ENCODE data around the gene TNFRSF14. TPM values are rescaled to one million over a fixed set of nuclear protein-coding genes. Genes with fewer than 3 reads are reported as not detected.
"Not testable (repeated sequence)": the region's sequence is repeated elsewhere in the genome, so short reads cannot be mapped to it uniquely, and the experiment has no call there.

TNFRSF14 gene
- polyA plus RNA-seq, 2 of the 4 experiments (the other 2 are of a cell fraction), result 0.16 to 0.25 TPM

DNA sequence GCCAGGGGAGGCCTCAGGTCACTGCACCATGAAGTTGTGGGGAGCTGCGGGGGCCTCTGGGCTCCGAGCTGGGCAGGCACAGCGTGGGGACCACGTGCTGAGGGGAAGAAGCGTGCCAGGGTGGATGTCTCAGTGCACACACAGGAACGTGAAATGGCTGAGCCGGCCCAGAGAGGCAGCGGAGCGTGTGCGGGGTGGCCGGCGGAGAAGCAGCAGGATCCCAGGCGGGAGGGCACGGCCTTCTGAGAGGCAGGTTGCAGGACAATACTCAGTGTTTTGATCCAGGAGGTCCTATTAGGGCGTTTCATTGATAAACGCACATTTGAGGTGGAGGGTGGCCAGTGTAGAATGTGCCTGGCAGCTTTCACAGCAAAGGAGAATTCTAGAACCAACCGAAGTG, 12.9 kb downstream of the TNFRSF14 start:
- FAIRE-seq, result no peak
- no peak overlapping the region for H3K27ac ChIP-seq
- no peak overlapping the region for H3K4me2 ChIP-seq
- 68% methylated on average over 13 of the region's 17 CpGs for WGBS (ENCODE audit: missing lambda C conversion rate)
- TF ChIP-seq JUNB (IDR thresholded peaks at IDR 0.05) (no peak), CEBPB (IDR thresholded peaks at IDR 0.05) (no peak), ZFP36 (IDR thresholded peaks at IDR 0.05; ENCODE audit: borderline replicate concordance, partially characterized antibody) (no peak), EHF (CRISPR knock-in tag; IDR thresholded peaks at IDR 0.05) (no peak), SREBF2 (IDR thresholded peaks at IDR 0.05) (no peak), CHD4 (IDR thresholded peaks at IDR 0.05; ENCODE audit: borderline replicate concordance) (no peak)
- TF ChIP-seq, protein P1, sequence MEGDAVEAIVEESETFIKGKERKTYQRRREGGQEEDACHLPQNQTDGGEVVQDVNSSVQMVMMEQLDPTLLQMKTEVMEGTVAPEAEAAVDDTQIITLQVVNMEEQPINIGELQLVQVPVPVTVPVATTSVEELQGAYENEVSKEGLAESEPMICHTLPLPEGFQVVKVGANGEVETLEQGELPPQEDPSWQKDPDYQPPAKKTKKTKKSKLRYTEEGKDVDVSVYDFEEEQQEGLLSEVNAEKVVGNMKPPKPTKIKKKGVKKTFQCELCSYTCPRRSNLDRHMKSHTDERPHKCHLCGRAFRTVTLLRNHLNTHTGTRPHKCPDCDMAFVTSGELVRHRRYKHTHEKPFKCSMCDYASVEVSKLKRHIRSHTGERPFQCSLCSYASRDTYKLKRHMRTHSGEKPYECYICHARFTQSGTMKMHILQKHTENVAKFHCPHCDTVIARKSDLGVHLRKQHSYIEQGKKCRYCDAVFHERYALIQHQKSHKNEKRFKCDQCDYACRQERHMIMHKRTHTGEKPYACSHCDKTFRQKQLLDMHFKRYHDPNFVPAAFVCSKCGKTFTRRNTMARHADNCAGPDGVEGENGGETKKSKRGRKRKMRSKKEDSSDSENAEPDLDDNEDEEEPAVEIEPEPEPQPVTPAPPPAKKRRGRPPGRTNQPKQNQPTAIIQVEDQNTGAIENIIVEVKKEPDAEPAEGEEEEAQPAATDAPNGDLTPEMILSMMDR (IDR thresholded peaks at IDR 0.05), result no peak
- TF ChIP-seq, protein P2, sequence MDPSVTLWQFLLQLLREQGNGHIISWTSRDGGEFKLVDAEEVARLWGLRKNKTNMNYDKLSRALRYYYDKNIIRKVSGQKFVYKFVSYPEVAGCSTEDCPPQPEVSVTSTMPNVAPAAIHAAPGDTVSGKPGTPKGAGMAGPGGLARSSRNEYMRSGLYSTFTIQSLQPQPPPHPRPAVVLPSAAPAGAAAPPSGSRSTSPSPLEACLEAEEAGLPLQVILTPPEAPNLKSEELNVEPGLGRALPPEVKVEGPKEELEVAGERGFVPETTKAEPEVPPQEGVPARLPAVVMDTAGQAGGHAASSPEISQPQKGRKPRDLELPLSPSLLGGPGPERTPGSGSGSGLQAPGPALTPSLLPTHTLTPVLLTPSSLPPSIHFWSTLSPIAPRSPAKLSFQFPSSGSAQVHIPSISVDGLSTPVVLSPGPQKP (IDR thresholded peaks at IDR 0.05; ENCODE audit: low read depth, low read length), result no peak
- TF ChIP-seq, protein P3, sequence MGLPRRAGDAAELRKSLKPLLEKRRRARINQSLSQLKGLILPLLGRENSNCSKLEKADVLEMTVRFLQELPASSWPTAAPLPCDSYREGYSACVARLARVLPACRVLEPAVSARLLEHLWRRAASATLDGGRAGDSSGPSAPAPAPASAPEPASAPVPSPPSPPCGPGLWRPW (IDR thresholded peaks at IDR 0.05), result no peak
- TF ChIP-seq, protein P4, sequence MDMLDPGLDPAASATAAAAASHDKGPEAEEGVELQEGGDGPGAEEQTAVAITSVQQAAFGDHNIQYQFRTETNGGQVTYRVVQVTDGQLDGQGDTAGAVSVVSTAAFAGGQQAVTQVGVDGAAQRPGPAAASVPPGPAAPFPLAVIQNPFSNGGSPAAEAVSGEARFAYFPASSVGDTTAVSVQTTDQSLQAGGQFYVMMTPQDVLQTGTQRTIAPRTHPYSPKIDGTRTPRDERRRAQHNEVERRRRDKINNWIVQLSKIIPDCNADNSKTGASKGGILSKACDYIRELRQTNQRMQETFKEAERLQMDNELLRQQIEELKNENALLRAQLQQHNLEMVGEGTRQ (IDR thresholded peaks at IDR 0.05), result no peak
- TF ChIP-seq, protein P5, sequence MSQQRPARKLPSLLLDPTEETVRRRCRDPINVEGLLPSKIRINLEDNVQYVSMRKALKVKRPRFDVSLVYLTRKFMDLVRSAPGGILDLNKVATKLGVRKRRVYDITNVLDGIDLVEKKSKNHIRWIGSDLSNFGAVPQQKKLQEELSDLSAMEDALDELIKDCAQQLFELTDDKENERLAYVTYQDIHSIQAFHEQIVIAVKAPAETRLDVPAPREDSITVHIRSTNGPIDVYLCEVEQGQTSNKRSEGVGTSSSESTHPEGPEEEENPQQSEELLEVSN (IDR thresholded peaks at IDR 0.05; ENCODE audit: borderline replicate concordance, low read depth), result no peak
- TF ChIP-seq, protein P6, sequence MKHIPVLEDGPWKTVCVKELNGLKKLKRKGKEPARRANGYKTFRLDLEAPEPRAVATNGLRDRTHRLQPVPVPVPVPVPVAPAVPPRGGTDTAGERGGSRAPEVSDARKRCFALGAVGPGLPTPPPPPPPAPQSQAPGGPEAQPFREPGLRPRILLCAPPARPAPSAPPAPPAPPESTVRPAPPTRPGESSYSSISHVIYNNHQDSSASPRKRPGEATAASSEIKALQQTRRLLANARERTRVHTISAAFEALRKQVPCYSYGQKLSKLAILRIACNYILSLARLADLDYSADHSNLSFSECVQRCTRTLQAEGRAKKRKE (CRISPR knock-in tag; IDR thresholded peaks at IDR 0.05; ENCODE audit: low read depth), result no peak
- TF ChIP-seq, protein P7, sequence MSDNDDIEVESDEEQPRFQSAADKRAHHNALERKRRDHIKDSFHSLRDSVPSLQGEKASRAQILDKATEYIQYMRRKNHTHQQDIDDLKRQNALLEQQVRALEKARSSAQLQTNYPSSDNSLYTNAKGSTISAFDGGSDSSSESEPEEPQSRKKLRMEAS (IDR thresholded peaks at IDR 0.05), result no peak
- no peak for DNase-seq (ENCODE audit: low read depth in 1 of 2, low spot score in 1 of 2)
- peaks cover 4% of the 10 kb centered on the region; the same call in 1 of the 3 replicates for H3K9me3 ChIP-seq
- ChIA-PET CTCF (no interaction called here), POLR2A (no interaction called here)
- ATAC-seq, result no peak
- H3K4me3 ChIP-seq, result no peak overlapping the region
- H3K4me1 ChIP-seq, result no peaks in the 10 kb centered on the region

DNA sequence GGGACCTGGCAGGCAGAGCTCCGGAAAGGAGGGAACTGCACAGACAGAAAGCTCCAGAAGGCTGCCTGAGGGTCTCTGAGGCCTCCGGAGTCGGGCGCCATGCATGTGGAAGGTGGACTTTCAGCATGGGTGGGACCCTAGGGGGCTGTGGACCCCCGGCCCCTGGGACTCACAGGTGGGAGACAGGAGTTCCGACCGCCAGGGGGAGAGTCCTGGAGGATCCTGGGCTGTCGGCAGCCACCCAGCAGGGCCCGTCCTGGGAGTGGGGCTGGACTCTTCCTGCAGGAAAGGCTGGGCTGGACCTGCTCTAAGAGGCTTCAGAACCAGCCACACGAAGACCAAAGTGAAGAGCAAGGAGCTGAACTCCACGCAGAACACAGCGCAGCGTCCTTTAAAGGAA, 13.5 kb downstream of the TNFRSF14 start:
- H3K27ac ChIP-seq; CTCF ChIA-PET; POLR2A ChIA-PET; H3K4me1 ChIP-seq; H3K9me3 ChIP-seq; DNase-seq (ENCODE audit: low read depth in 1 of 2, low spot score in 1 of 2); H3K4me2 ChIP-seq; H3K4me3 ChIP-seq; FAIRE-seq: not testable (repeated sequence)
- WGBS (ENCODE audit: missing lambda C conversion rate), result 87% methylated on average over 5 of the region's 13 CpGs
- ATAC-seq, result 0 out of 6 replicates have a peak, but pooled peaks of 1 of the 2 experiments have one; percentile 9

DNA sequence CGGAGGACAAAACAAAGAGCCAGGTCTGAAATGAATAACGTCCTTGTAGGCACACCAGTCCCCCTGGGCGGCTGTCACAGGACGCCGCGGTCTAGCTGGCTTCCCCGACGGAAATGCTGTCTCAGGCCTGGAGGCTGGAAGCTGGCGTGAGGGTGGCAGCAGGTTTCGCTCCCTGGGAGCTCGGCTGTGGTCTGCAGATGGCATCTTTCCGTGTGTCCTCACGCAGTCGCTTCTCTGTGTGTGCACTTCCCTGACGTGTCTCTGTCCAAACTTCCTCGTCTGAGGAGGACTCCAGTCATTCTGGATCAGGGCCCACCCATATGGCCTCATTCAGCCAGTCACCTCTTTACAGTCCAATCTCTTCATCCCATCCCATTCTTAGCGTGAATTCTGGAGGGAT, 14.2 kb downstream of the TNFRSF14 start:
- FAIRE-seq (no peak), ATAC-seq (no peak), DNase-seq (ENCODE audit: low read depth in 1 of 2, low spot score in 1 of 2) (no peak)
- CTCF ChIA-PET, result no interaction called here
- Histone ChIP-seq H3K4me1 (no peaks in the 10 kb centered on the region), H3K4me3 (no peak overlapping the region), H3K27ac (no peak overlapping the region), H3K9me3 (peaks cover 4% of the 10 kb centered on the region; the same call in 1 of the 3 replicates), H3K4me2 (no peak overlapping the region)
- POLR2A ChIA-PET, result no interaction called here
- WGBS (ENCODE audit: missing lambda C conversion rate), result 75% methylated on average over 17 of the region's 17 CpGs
- TF ChIP-seq, protein P5 (IDR thresholded peaks at IDR 0.05; ENCODE audit: borderline replicate concordance, low read depth), result no peak
- TF ChIP-seq, protein P3 (IDR thresholded peaks at IDR 0.05), result no peak
- TF ChIP-seq, protein P4 (IDR thresholded peaks at IDR 0.05), result no peak
- TF ChIP-seq, protein P8, sequence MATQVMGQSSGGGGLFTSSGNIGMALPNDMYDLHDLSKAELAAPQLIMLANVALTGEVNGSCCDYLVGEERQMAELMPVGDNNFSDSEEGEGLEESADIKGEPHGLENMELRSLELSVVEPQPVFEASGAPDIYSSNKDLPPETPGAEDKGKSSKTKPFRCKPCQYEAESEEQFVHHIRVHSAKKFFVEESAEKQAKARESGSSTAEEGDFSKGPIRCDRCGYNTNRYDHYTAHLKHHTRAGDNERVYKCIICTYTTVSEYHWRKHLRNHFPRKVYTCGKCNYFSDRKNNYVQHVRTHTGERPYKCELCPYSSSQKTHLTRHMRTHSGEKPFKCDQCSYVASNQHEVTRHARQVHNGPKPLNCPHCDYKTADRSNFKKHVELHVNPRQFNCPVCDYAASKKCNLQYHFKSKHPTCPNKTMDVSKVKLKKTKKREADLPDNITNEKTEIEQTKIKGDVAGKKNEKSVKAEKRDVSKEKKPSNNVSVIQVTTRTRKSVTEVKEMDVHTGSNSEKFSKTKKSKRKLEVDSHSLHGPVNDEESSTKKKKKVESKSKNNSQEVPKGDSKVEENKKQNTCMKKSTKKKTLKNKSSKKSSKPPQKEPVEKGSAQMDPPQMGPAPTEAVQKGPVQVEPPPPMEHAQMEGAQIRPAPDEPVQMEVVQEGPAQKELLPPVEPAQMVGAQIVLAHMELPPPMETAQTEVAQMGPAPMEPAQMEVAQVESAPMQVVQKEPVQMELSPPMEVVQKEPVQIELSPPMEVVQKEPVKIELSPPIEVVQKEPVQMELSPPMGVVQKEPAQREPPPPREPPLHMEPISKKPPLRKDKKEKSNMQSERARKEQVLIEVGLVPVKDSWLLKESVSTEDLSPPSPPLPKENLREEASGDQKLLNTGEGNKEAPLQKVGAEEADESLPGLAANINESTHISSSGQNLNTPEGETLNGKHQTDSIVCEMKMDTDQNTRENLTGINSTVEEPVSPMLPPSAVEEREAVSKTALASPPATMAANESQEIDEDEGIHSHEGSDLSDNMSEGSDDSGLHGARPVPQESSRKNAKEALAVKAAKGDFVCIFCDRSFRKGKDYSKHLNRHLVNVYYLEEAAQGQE (IDR thresholded peaks at IDR 0.05), result no peak
- no peak for TF ChIP-seq HOXB5 (CRISPR knock-in tag; IDR thresholded peaks at IDR 0.05)
- TF ChIP-seq POLR2A (IDR thresholded peaks at IDR 0.05; ENCODE audit: low read length), result no peak
- TF ChIP-seq FOSB (CRISPR knock-in tag; IDR thresholded peaks at IDR 0.05), result no peak
- TF ChIP-seq FOSL2 (IDR thresholded peaks at IDR 0.05), result no peak
- TF ChIP-seq FOSL2 (CRISPR knock-in tag; IDR thresholded peaks at IDR 0.05), result no peak
- TF ChIP-seq RCOR1 (IDR thresholded peaks at IDR 0.05; ENCODE audit: low read depth, low read length), result no peak
- TF ChIP-seq RARB (CRISPR knock-in tag; IDR thresholded peaks at IDR 0.05), result no peak
- no peak for TF ChIP-seq TP53 (CRISPR knock-in tag; IDR thresholded peaks at IDR 0.05)

All from A549 (cell line).